Astrocyte of the cerebellum (primary cell): ENCODE data around the gene FBXL7.

ENCODE experiments used
- DNase-seq: peaks from one replicate; pipeline ENCODE4 v3.0.0-alpha.2; 2011; ENCODE audit warnings: low read depth
- H3K4me3 ChIP-seq: 2 replicates; pipeline ENCODE4 v1.5.1; 2011; ENCODE audit warnings: mild to moderate bottlenecking, low read depth, low read length, moderate library complexity
- CTCF ChIP-seq: IDR thresholded peaks from 2 replicates; pipeline ENCODE4 v1.5.1; 2012; ENCODE audit warnings: low read length, low read depth, moderate library complexity, mild to moderate bottlenecking; ENCODE audit errors: missing control alignments
- in situ Hi-C: cut with HindIII; loops from 2 replicates; pipeline ENCODE4 v1.10.0; 2017; ENCODE audit warnings: low sequenced_read_pairs

FBXL7 gene

GRCh38 chr5:15574128-15574527 is 74.1 kb downstream of the FBXL7 start:
- TF ChIP-seq CTCF = no peak

GRCh38 chr5:15574806-15575325 is 74.9 kb downstream of the FBXL7 start:
- no peak overlapping the region for H3K4me3 ChIP-seq
- no peak for DNase-seq
- no peak for TF ChIP-seq CTCF
- in situ Hi-C loops = no loop called here

More at GRCh38 chr5:15574128-15574527, 74.1 kb downstream of the FBXL7 start:
- H3K4me3 ChIP-seq = no peak overlapping the region
- in situ Hi-C loops = no loop called here
- DNase-seq = no peak

GRCh38 chr5:15575666-15576065 is 75.7 kb downstream of the FBXL7 start:
- DNase-seq = no peak
- in situ Hi-C loops = no loop called here
- no peak overlapping the region for H3K4me3 ChIP-seq
- no peak for TF ChIP-seq CTCF

GRCh38 chr5:15577132-15577531 is 77.2 kb downstream of the FBXL7 start:
- in situ Hi-C loops = no loop called here
- no peak overlapping the region for H3K4me3 ChIP-seq
- TF ChIP-seq CTCF = no peak
- DNase-seq = no peak

GRCh38 chr5:15577831-15578230 is 77.9 kb downstream of the FBXL7 start:
- in situ Hi-C loops = no loop called here
- no peak for DNase-seq
- no peak overlapping the region for H3K4me3 ChIP-seq
- no peak for TF ChIP-seq CTCF

- H3K4me3 ChIP-seq = no peak overlapping the region
- in situ Hi-C loops = no loop called here
- DNase-seq = no peak
- TF ChIP-seq CTCF = no peak
These were observed 79.4 kb downstream of the FBXL7 start for GRCh38 chr5:15579193-15579990.
